Omental fat pad (tissue), 4 donors: ENCODE results near the gene ALDH3B2. TPM values are rescaled to one million over a fixed set of nuclear protein-coding genes. Genes with fewer than 3 reads are reported as not detected.
"Not testable (repeated sequence)": the region's sequence is repeated elsewhere in the genome, so short reads cannot be mapped to it uniquely, and the experiment has no call there.

ENCODE experiments used
- ATAC-seq: fragments of 150-250 bp; one replicate; pipeline ENCODE4 v1.9.1; 2016; ENCODE audit warnings: mild to moderate bottlenecking, moderate library complexity; ENCODE audit not compliant: low FRiP score
- DNase-seq: peaks from one replicate; pipeline ENCODE4 v3.0.0-alpha.2; 2019; ENCODE audit warnings: low spot score
- total RNA-seq, 4 donors: library from RNA; depleted of rRNA; stranded (reverse); fragments of >200 nt; gene quantifications; one replicate each; pipeline ENCODE4 v1.1.0, GENCODE V29; 2016
- TF ChIP-seq, protein P1 (sequence below), 3 donors: fragments of 450-650 bp; IDR thresholded peaks; one replicate each; pipeline ENCODE4 v1.5.1; 2016 to 2017; ENCODE audit warnings: antibody characterized with exemption in 3 of 3, mild to moderate bottlenecking in 3 of 3, moderate library complexity in 2 of 3

ALDH3B2 gene
- total RNA-seq, 4 donors from 2014 or later: not detected

DNA sequence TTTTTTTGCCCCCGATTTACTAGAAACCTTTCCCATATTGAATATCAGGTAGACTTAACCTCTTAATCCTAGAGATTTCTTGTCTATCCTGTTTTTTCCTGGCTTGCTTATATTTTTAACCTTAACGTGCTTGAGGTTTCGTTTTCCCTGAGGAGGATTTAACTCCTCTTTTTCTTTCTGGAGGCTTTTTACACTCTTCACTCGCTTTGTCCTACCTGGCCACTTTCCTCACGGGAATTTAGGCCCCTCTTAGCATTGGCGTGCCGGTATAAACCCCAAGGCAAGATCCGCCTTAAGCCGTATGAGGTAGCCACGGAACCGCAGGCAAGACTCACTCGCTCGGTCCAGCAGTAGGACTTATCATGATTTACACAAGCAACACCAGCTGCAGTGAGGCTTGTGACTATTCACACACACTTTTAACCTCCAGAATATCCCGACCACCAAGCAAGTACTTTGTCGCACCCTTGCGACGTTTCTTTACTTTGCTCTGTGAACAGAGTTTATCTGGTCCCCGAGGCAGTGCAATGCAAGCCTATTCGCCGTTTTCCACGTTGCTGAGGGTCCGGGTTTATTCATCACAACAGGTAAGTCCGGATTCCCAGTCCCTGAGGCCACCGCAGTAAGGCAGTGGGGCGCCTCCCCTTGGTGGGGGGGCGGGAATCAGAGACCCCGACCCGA is 20.6 kb upstream of the ALDH3B2 start:
- ATAC-seq: no peak

DNA sequence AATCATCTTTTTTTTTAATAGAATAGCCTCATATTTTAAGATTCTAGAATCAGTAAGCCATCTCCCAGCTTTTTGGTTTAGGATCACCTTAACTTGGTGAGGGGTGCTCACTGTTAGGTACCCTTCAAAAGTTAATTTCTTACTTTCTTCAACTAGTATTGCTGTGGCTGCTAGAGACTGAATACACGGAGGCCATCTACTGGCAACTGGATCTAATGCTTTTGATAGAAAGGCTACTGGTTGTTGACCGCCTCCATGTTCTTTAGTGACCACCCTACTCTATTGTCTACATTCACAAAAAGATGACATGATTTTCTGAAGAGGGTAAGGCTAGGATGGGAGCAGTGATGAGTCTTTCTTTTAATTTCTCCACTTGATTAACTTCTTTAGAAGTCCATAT is 16.7 kb upstream of the ALDH3B2 start:
- TF ChIP-seq, protein P1, sequence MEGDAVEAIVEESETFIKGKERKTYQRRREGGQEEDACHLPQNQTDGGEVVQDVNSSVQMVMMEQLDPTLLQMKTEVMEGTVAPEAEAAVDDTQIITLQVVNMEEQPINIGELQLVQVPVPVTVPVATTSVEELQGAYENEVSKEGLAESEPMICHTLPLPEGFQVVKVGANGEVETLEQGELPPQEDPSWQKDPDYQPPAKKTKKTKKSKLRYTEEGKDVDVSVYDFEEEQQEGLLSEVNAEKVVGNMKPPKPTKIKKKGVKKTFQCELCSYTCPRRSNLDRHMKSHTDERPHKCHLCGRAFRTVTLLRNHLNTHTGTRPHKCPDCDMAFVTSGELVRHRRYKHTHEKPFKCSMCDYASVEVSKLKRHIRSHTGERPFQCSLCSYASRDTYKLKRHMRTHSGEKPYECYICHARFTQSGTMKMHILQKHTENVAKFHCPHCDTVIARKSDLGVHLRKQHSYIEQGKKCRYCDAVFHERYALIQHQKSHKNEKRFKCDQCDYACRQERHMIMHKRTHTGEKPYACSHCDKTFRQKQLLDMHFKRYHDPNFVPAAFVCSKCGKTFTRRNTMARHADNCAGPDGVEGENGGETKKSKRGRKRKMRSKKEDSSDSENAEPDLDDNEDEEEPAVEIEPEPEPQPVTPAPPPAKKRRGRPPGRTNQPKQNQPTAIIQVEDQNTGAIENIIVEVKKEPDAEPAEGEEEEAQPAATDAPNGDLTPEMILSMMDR (IDR thresholded peaks at IDR 0.05): no peak
- ATAC-seq: no peak

More for the DNA sequence above, 20.6 kb upstream of the ALDH3B2 start:
- DNase-seq: no peak
- TF ChIP-seq, protein P1 (IDR thresholded peaks at IDR 0.05): no peak

DNA sequence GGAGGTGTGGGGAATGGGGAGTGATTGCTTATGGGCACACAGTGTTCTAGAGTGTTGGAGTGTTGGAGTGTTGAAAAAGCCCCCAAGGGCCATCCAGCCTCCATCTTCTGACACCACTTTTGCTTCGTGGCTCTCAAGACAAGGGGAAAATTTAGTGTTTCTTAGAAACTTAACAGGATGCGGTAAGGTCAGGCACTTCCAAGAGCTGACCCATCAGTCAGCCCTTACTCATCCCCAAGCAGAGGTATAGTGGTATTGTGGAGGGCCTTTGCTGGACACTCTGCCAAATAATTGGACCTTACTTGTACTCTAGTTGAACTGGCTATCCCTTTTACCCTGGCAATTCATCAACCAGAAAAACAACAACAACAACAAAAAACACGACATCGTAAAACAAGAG is 14.8 kb upstream of the ALDH3B2 start:
- ATAC-seq (no peak), DNase-seq (no peak)

More for the DNA sequence above, 16.7 kb upstream of the ALDH3B2 start:
- no peak for DNase-seq

DNA sequence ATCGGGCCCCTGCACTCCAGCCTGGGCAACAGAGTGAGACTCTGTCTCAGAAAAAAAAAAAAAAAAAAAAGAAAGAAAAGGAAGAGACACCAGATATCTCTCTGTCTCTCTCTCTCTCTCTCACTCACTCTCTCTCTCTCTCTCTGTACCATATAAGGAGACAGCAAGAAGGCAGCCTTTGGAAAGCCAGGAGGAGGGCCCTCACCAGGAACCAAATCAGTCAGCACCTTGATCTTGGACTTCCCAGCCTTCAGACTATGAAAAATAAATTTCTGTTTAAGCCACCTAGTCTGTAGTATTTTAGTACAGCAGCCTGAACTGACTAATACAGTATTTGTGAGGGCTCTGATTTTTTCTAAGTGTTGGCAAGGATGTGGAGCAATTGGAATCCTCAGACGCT is 13.6 kb upstream of the ALDH3B2 start:
- DNase-seq: no peak
- TF ChIP-seq, protein P1 (IDR thresholded peaks at IDR 0.05): no peak

More for the DNA sequence above, 14.8 kb upstream of the ALDH3B2 start:
- TF ChIP-seq, protein P1 (IDR thresholded peaks at IDR 0.05): no peak

DNA sequence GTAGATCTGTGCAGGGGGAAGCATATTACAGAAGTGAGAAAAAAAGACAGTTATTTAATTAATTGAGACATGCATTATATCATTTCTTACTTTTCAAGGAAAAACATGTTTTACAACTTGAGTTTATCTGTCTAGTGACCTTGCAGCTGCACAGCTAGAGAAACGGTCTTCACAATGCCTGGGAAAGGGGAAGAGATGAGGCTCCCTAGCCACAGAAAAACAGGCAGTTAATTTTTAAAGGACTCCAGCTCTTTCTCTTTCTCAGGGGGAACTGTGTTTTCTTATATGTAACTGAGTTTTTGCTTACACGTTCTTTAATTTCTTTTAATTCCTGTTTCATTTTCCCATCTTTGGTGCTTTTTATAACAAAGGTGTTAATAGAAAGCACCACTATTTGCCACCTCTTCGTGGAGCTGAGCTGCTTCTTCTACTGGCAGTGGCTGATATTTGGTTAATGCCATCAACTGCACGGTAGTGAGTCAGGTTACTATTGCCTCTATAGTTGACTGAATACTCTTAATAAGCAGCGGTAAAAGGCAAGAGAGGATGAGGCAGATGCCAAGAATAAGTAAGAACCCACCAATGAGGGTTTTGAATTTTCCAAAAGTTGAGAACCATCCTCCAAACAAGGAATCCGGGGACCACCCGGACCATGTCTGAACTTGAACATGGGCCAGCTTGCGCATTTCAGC is 11.4 kb upstream of the ALDH3B2 start:
- ATAC-seq, DNase-seq: not testable (repeated sequence)

More for the DNA sequence above, 13.6 kb upstream of the ALDH3B2 start:
- no peak for ATAC-seq

DNA sequence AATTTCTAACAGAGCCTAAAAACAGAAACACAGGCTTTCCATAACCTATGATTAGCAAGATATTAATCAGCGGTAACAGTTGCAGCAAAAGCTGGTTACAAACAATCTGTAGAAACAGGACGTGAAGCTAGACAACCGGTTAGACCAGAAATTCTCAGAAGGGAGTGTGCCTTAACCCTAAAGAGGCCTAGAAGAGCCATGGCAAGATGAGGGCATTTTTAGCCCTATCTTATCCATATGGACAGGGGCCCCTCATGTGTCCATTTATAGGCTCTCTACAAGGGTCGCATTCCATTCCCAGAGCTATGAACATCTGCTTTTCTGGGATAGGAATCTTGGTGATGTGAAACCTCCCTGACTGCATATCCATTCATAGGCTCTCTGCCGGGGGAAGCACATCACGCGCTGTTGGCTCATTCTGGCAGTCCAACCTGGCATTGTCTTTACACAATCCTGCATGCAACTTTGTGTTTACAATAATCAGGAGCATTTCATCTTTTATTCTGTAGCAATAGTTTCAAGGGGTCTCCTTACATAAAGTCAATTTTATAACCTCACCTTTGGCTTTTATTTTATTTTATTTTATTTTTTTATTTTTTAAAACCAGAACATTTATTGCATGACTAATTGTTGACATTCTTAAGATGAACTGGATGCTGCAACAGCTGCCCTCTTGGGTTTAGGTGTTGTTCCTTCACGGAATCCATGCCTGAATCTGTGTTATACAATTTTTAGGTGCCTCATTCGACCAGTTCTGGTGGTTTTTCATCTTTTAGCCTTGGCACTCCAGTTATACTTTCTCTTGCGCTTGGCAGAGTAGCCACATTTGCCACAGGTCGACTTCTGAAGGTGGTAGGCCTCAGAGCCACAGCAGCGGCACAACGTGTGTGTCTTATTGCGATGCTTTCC is 8.0 kb upstream of the ALDH3B2 start:
- ATAC-seq, DNase-seq: not testable (repeated sequence)

DNA sequence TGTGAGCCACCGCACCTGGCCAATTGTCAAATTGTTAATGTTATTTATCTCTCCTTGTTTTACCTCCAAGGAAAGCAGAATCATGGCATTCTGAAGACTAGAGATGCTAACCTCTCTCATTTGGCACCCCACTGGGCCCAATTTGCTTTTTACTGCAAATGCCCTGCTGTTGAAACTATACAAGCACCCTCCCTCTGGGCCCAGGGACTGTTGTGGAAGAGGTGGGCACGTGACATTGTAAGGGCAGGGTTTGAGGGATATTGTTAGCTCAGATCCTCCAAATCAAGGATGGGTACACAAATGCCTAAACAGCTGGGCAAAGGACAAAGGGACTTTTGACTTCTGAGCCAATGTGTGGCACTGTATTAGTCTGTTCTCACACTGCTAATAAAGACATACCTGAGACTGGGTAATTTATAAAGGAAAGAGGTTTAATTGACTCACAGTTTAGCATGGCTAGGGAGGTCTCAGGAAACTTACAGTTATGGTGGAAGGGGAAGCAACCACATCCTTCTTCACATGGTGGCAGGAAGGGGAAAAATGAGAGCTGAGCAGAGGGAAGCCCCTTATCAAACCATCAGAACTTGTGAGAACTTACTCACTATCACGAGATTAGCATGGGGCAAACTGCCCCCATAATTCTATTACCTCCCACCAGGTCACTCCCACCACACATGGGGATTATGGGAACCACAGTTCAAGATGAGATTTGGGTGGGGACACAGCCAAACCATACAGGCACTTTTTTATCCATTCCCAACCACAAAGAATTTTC is 6.5 kb upstream of the ALDH3B2 start:
- no peak for ATAC-seq
- TF ChIP-seq, protein P1 (IDR thresholded peaks at IDR 0.05): no peak
- no peak for DNase-seq
